Panc1 (cell line): ENCODE measurements around the gene NDST1. TPM values are rescaled to one million over a fixed set of nuclear protein-coding genes. Genes with fewer than 3 reads are reported as not detected.

Source experiments
- ATAC-seq: fragments of 200-7000 bp; cut with Tn5 transposase; 2 replicates; pipeline ENCODE4 v1.9.1; 2020; ENCODE audit warnings: mild to moderate bottlenecking, moderate library complexity
- BruUV-seq: library from RNA; stranded (reverse); fragments of 400-500 nt; replicated peaks from 2 replicates; lab custom pipeline; 2021; lab: Mats Ljungman, UMichigan
- CTCF ChIA-PET: fragments of 300-600 bp; sonication (Branson Sonifier 250); formaldehyde crosslinking; loops from one replicate; lab custom pipeline; 2022; ENCODE audit warnings: antibody characterized with exemption; lab: Charles Lee
- POLR2A ChIA-PET: fragments of 300-600 bp; sonication (Branson Sonifier 250); formaldehyde crosslinking; loops from one replicate; lab custom pipeline; 2022; ENCODE audit warnings: antibody characterized with exemption; lab: Charles Lee
- DNase-seq: peaks from one replicate; pipeline ENCODE4 v3.0.0-alpha.2; 2010; ENCODE audit warnings: low read depth, low spot score
- H3K27ac ChIP-seq: 2 replicates; pipeline ENCODE4 v1.5.1; 2011; ENCODE audit warnings: mild to moderate bottlenecking, low read length, inconsistent platforms
- H3K27me3 ChIP-seq: fragments of 200-500 bp; sonication (Bioruptor generic); 2 replicates; pipeline ENCODE4 v1.6.0; 2014; ENCODE audit warnings: low read length, inconsistent platforms; ENCODE audit not compliant: control insufficient read depth, insufficient read depth
- H3K36me3 ChIP-seq: fragments of 200-500 bp; sonication (Bioruptor generic); 2 replicates; pipeline ENCODE4 v1.5.1; 2014; ENCODE audit warnings: inconsistent platforms, mild to moderate bottlenecking, low read length, moderate library complexity; ENCODE audit not compliant: control insufficient read depth, insufficient read depth
- H3K4me1 ChIP-seq: 2 replicates; pipeline ENCODE4 v1.5.1; 2011; ENCODE audit warnings: inconsistent platforms, mild to moderate bottlenecking, low read length, moderate library complexity; ENCODE audit not compliant: control insufficient read depth, insufficient read depth
- H3K4me3 ChIP-seq, 2 experiments: 2 replicates each; pipeline ENCODE4 v1.5.1; 2011 to 2012; ENCODE audit warnings: low read depth in 2 of 2, low read length in 2 of 2, mild to moderate bottlenecking in 2 of 2, inconsistent platforms in 1 of 2, moderate library complexity in 1 of 2
- H3K9me3 ChIP-seq: fragments of 200-500 bp; sonication (Bioruptor generic); 2 replicates; pipeline ENCODE4 v1.5.1; 2014; ENCODE audit warnings: low read depth, mild to moderate bottlenecking, inconsistent platforms, low read length, moderate library complexity; ENCODE audit not compliant: control insufficient read depth, insufficient read depth
- CTCF ChIP-seq: fragments of 450-650 bp; IDR thresholded peaks from 2 replicates; pipeline ENCODE4 v1.5.1; 2017; ENCODE audit warnings: mild to moderate bottlenecking
- POLR2AphosphoS5 ChIP-seq: IDR thresholded peaks from 2 replicates; pipeline ENCODE4 v1.6.1; 2012; ENCODE audit warnings: mild to moderate bottlenecking, low read depth, low read length, moderate library complexity
- REST ChIP-seq, 2 experiments: IDR thresholded peaks; 2 replicates each; pipeline ENCODE4 v1.6.1; 2011 to 2012; ENCODE audit warnings: low read depth in 2 of 2, control low read depth in 1 of 2, low read length in 1 of 2, mild to moderate bottlenecking in 1 of 2, moderate library complexity in 1 of 2; ENCODE audit not compliant: insufficient read depth in 1 of 2
- SIN3A ChIP-seq: IDR thresholded peaks from 2 replicates; pipeline ENCODE4 v1.6.1; 2012; ENCODE audit warnings: low read depth, mild to moderate bottlenecking, low read length, moderate library complexity, borderline replicate concordance; ENCODE audit not compliant: insufficient read depth
- TCF7L2 ChIP-seq: IDR thresholded peaks from 2 replicates; pipeline ENCODE4 v1.6.1; 2011; ENCODE audit warnings: mild to moderate bottlenecking, low read depth, low read length, inconsistent platforms
- in situ Hi-C: cut with HindIII; loops from 2 replicates; pipeline ENCODE4 v1.10.0; 2016; ENCODE audit warnings: low sequenced_read_pairs, low pct_unique_long_range_greater_than_20kb
- intact Hi-C: fragments of 100-400 bp; cut with micrococcal nuclease; formaldehyde crosslinking; loops from one replicate; pipeline ENCODE4 v1.10.0; 2022; ENCODE audit not compliant: unreplicated experiment
- total RNA-seq: library from RNA; stranded (reverse); gene quantifications from one replicate; pipeline ENCODE4 v1.2.1, GENCODE V29; 2021; ENCODE audit not compliant: unreplicated experiment

The NDST1 gene
- total RNA-seq, 1 experiment from 2014 or later = 142 TPM

- in situ Hi-C loops (no loop called here), intact Hi-C loops (no loop called here)
- no peak overlapping the region for H3K27ac ChIP-seq
- H3K27me3 ChIP-seq = no peaks in the 10 kb centered on the region
- H3K4me1 ChIP-seq = no peaks in the 10 kb centered on the region
- ChIA-PET POLR2A (interaction anchor here (0.6 kb wide), 2 partner anchors 510 to 1157 kb away, joined by 3 to 4 read pairs; no protein-coding TSS in a partner anchor), CTCF (interaction anchor here (0.6 kb wide), 2 partner anchors 121 kb away, joined by 4 to 6 read pairs; no protein-coding TSS in a partner anchor)
- H3K4me3 ChIP-seq = no peak overlapping the region
- TF ChIP-seq CTCF (no peak), REST (IDR thresholded peaks at IDR 0.05; ENCODE audit: insufficient read depth in 1 of 2, low read depth in 2 of 2, low read length in 1 of 2) (peak; percentile 29 to 74; a peak in 3 of 4 replicates), SIN3A (no peak)
- no peaks in the 10 kb centered on the region for H3K36me3 ChIP-seq
- DNase-seq = no peak
- ATAC-seq = no peak
- no peaks in the 10 kb centered on the region for H3K9me3 ChIP-seq
- BruUV-seq = no TSS peak
Observed at GRCh38 chr5:150579462-150580400, 71.8 kb downstream of the NDST1 start.

GRCh38 chr5:150580917-150581316 lies 73.0 kb downstream of the NDST1 start:
- no peak overlapping the region for H3K4me3 ChIP-seq
- in situ Hi-C loops (no loop called here), intact Hi-C loops (no loop called here)
- TF ChIP-seq SIN3A (no peak), POLR2AphosphoS5 (no peak), TCF7L2 (no peak), CTCF (no peak), REST (IDR thresholded peaks at IDR 0.05; ENCODE audit: insufficient read depth in 1 of 2, low read depth in 2 of 2, low read length in 1 of 2) (no peak)
- no peaks in the 10 kb centered on the region for H3K36me3 ChIP-seq
- H3K9me3 ChIP-seq = no peaks in the 10 kb centered on the region
- DNase-seq (no peak), ATAC-seq (no peak)
- H3K27ac ChIP-seq = no peak overlapping the region
- H3K27me3 ChIP-seq = no peaks in the 10 kb centered on the region
- no TSS peak for BruUV-seq
- no peaks in the 10 kb centered on the region for H3K4me1 ChIP-seq
- ChIA-PET POLR2A (no interaction called here), CTCF (no interaction called here)
